ENCODE measurements around the gene PDCD6IP.

- TF ChIP-seq POLR2A (IDR thresholded peaks at IDR 0.05; ENCODE audit: low read depth, low read length) (no peak), POLR2AphosphoS5 (IDR thresholded peaks at IDR 0.05; ENCODE audit: low read depth, low read length) (no peak), TAF1 (IDR thresholded peaks at IDR 0.05; ENCODE audit: borderline replicate concordance, low read depth, low read length) (no peak)
Observed at GRCh38 chr3:33877187-33877586, 78.8 kb downstream of the PDCD6IP start.

Data from GM12892 (cell line).